Psoas muscle (tissue), 8 donors: ENCODE data around the gene ABHD8. TPM values are rescaled to one million over a fixed set of nuclear protein-coding genes. Genes with fewer than 3 reads are reported as not detected.

Source experiments
- ATAC-seq, 4 donors: fragments of 200-7000 bp; cut with Tn5 transposase; one replicate each; pipeline ENCODE4 v1.9.1; 2020; ENCODE audit warnings: moderate library complexity in 3 of 4, mild to moderate bottlenecking in 2 of 4
- DNase-seq, 2 donors: peaks; one replicate each; pipeline ENCODE4 v3.0.0-alpha.2; 2020
- H3K27ac ChIP-seq: fragments of 200-600 bp; one replicate; pipeline ENCODE4 v1.8.0; 2022
- H3K27me3 ChIP-seq, 3 donors: fragments of 200-600 bp in 1 of 3; one replicate each; pipeline versions ENCODE4 v1.6.1 to v1.8.0; 2013 to 2022; ENCODE audit warnings: low read length in 2 of 3, mild to moderate bottlenecking in 2 of 3, moderate library complexity in 1 of 3; ENCODE audit not compliant: insufficient read depth in 3 of 3
- H3K36me3 ChIP-seq, 2 donors: fragments of 200-600 bp in 1 of 2; one replicate each; pipeline versions ENCODE4 v1.6.1 to v1.8.0; 2013 to 2022; ENCODE audit warnings: low read depth in 1 of 2, mild to moderate bottlenecking in 1 of 2, moderate library complexity in 1 of 2; ENCODE audit not compliant: insufficient read depth in 1 of 2
- H3K4me1 ChIP-seq: fragments of 200-600 bp; one replicate; pipeline ENCODE4 v1.8.0; 2022
- H3K4me3 ChIP-seq: fragments of 200-600 bp; one replicate; pipeline ENCODE4 v1.8.0; 2022; ENCODE audit warnings: mild to moderate bottlenecking
- H3K9me3 ChIP-seq: fragments of 200-600 bp; one replicate; pipeline ENCODE4 v1.8.0; 2022
- WGBS, 3 donors: extraction: QIAGEN DNeasy Blood & Tissue Kit; methylation state at CpG; one replicate each; pipeline versions ENCODE4 v1.1.6 to v1.1.7; 2013; 5-methylcytosine and 5-hydroxymethylcytosine counted together
- intact Hi-C, 2 donors: fragments of 100-400 bp; cut with DNase I; formaldehyde crosslinking; loops; one replicate each; pipeline versions ENCODE4 v1.11.0 to v1.14.2; 2022
- polyA plus RNA-seq, 3 donors: library from polyadenylated mRNA; stranded (reverse); fragments of 200-250 nt; gene quantifications; one replicate each; pipeline ENCODE4 v1.2.3, GENCODE V29; 2013
- total RNA-seq, 4 donors: library from RNA; stranded (reverse); fragmentation: NEBNext Ultra II Directional in 2 of 4; extraction: Animal tissue kit (Norgen Biotek cat#: 25700) in 2 of 4; gene quantifications; one replicate each; pipeline versions ENCODE4 v1.2.1 to v1.2.4, GENCODE V29; 2021 to 2023
- TF ChIP-seq, protein P1 (sequence below): fragments of 200-600 bp; IDR thresholded peaks from one replicate; pipeline ENCODE4 v1.8.0; 2022; ENCODE audit warnings: antibody characterized with exemption
- donor health status: healthy with polysubstance abuse.
- donor health status: DM: no; HTN: no; CAD: no; lungs with moderate emphysema.
- donor health status: Bipolar disorder and iron deficiency.
- donor health status: healthy.
- donor health status: DM: yes; HTN: yes; CAD: no.
- donor health status: DM: no; HTN: no; CAD: no.
- donor health status: DM: no; HTN: no; CAD: no.
- donor health status: DM: yes; HTN: yes; CAD: no.

The ABHD8 gene
- total and polyA plus RNA-seq, 7 donors, result 6.1 to 26.8 (median 12.3) TPM

DNA sequence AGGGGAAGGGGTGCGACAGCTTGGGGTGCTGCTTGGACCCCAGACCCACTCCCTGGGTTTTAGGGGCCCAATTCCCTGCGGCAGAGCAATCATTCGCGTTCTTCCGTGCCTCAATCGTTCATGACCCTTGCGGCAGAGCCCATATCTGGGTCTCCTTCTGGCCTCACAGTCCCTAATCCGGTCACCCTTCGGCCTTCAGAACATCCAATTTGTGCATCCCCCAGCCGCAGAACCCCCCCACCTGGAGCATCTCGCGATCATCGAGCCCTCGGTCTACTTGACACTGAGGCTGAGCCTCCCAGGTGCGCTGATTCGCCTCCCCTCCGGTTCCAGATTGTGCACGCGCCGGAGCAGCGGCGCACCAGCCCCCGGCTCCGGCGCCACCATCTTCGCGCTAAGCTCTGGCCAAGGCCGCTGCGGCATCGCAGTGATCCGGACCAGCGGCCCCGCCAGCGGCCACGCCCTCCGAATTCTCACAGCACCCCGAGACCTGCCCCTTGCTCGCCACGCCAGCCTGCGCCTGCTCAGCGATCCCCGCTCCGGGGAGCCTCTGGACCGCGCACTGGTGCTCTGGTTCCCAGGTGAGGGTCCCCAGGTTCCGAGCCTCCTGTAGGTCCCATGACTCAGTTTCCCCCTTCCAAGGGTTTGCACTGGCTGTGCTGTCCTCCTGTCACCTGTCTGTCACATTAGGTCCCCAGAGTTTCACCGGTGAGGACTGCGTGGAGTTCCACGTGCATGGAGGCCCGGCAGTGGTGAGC, 34.6 kb upstream of the ABHD8 start:
- Histone ChIP-seq H3K4me1 (peaks cover 24% of the 10 kb centered on the region), H3K9me3 (no peaks in the 10 kb centered on the region), H3K36me3 (peaks cover 0 to 27% of the 10 kb centered on the region in 2 donors), H3K27ac (peak overlapping the region; percentile 83), H3K27me3 (no peaks in the 10 kb centered on the region), H3K4me3 (peak overlapping the region; percentile 75)
- TF ChIP-seq, protein P1, sequence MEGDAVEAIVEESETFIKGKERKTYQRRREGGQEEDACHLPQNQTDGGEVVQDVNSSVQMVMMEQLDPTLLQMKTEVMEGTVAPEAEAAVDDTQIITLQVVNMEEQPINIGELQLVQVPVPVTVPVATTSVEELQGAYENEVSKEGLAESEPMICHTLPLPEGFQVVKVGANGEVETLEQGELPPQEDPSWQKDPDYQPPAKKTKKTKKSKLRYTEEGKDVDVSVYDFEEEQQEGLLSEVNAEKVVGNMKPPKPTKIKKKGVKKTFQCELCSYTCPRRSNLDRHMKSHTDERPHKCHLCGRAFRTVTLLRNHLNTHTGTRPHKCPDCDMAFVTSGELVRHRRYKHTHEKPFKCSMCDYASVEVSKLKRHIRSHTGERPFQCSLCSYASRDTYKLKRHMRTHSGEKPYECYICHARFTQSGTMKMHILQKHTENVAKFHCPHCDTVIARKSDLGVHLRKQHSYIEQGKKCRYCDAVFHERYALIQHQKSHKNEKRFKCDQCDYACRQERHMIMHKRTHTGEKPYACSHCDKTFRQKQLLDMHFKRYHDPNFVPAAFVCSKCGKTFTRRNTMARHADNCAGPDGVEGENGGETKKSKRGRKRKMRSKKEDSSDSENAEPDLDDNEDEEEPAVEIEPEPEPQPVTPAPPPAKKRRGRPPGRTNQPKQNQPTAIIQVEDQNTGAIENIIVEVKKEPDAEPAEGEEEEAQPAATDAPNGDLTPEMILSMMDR, result no peak
- WGBS, 3 donors, result 7 to 10% (median 7%) methylated on average over 44 to 50 of the region's 50 CpGs
- intact Hi-C loops, result no loop called here
- ATAC-seq, result no peak
- DNase-seq, result no peak

DNA sequence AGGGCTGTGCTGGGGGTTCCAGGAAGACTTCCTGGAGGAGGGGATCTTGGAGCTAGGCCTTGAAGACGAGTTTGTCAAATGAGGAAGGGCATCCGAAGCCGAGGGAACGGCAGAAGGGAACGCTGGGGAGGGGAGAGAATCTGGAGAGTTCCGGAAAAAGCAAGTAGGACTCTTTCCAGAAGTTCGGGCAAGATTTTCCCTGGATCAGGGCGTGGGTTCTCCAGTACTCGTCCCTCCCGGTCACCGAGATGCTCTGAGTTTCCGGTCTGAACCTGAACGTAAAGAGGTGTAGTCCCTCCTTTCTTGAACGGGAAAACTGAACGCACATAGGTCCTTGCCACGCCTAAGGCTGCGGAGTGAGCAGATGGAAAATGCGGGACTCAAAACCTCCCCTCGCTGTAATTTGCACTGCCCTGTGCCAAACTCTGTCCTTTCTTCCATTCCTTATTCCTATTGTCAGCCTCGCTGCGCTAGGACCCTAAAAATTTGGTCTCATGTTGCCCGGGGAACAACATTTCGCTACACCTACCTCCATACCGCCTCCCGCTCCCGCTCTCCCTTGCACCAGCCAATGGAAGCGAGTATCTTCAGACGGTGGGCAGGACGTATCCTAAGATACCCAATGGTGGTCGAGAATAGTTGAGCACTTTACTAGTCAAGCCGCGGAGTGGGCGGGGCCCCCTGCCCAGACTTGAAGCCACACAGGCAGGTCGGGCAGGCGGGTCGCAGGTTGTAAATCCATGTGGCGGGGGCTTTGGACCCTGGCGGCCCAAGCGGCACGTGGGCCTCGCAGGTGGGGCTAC, 33.8 kb upstream of the ABHD8 start, which contains the start of gene GTPBP3:
Gene GTPBP3, plus strand, starts transcription at position 682 of the 803 bp plus-strand sequence. Its CDS starts 59 bp downstream, at position 741.
- no peaks in the 10 kb centered on the region for H3K27me3 ChIP-seq
- TF ChIP-seq, protein P1, result no peak
- DNase-seq (peak; percentile 96 to 97), ATAC-seq (peak; percentile 89 to 94 (median 91))
- H3K4me1 ChIP-seq, result peaks cover 24% of the 10 kb centered on the region
- intact Hi-C loops, result no loop called here
- H3K27ac ChIP-seq, result peak within 1 kb of the TSS; percentile 83
- no peaks in the 10 kb centered on the region for H3K9me3 ChIP-seq
- H3K36me3 ChIP-seq, result peaks cover 0 to 29% of the 10 kb centered on the region in 2 donors
- WGBS, 3 donors, result 0% methylated on average over 41 of the region's 41 CpGs
- H3K4me3 ChIP-seq, result peak within 1 kb of the TSS; percentile 75

DNA sequence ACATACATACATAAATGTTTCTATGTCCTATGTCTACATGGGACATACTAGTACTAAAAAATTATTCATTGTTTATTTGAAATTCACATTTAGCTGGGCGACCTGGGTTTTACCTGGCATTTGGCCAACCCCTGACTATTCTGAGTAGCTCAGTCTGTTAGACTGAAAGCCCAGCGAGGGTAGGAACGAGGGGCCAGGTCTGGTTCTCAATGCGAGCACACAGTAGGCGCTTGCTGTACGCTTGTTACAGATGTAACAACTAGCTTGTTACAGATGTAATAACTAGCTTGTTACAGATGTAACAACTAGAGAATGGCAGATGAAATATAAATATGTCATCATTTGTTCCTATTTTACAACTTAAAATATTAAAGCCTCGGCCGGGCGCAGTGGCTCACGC, 32.4 kb upstream of the ABHD8 start:
- DNase-seq (no peak), ATAC-seq (no peak)
- no peaks in the 10 kb centered on the region for H3K9me3 ChIP-seq
- peak overlapping the region; percentile 87 for H3K4me3 ChIP-seq
- H3K27me3 ChIP-seq, result no peaks in the 10 kb centered on the region
- H3K36me3 ChIP-seq, result peaks cover 0 to 25% of the 10 kb centered on the region in 2 donors
- WGBS, 3 donors, result 66 to 69% (median 66%) methylated on average over 10 of the region's 10 CpGs
- TF ChIP-seq, protein P1, result no peak
- H3K4me1 ChIP-seq, result peaks cover 24% of the 10 kb centered on the region
- intact Hi-C loops, result no loop called here
- H3K27ac ChIP-seq, result peak overlapping the region; percentile 83

DNA sequence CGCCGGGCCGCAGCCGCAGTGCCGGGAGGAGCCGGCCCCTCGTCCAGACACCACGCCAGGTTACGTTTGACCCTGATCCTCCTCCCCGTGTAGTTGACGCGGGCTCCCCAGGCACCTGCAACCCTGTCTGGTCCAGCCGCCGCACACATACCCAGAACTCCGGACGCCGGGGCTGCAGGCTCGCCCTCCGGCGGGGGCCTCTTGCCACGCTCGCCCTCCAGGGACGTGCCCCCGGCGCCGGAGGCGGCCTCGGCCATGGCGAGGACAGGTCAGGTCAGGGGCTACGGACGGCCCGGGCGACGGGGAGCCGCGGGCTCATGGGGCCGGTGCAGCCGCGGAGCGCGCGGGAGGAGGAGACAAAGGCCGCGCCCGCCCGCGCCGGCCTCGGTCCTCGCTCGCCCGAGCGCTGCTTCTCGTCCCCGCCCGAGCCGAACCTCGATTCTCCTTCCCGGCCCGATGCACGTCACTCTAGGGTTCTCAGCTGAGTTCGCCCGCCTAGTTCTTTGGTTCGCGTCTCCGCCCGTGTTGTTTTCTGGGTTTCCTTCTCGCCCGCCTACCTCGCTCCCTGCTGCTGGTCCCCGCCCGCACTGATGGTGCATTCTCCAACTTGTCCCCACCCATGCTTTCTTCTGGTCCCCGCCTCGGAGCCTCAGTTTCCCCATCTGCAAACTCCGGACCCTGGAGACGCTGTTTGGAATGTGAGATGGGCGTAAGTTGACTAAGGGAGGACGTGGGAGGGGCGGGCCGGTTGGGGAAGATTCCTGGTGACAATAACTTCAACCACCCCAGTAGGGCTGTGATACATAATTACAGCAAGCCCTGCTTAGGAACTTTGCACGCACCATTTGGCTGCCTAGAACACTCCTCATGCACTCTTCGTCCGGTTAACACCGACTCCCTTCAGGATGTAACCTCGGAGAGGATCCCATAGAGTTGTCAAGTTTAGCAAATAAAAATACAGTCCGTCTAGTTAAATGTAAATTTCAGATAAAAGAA, 31.5 kb upstream of the ABHD8 start, which contains the start of gene ANO8:
Gene ANO8, minus strand, starts transcription at position 442 of the 996 bp plus-strand sequence. Its CDS starts 185 bp downstream, at position 257.
- ATAC-seq (peak; percentile 75 to 79 (median 78)), DNase-seq (peak; percentile 98 to 99)
- intact Hi-C loops, result no loop called here
- H3K27me3 ChIP-seq, result no peaks in the 10 kb centered on the region
- peaks cover 0 to 34% of the 10 kb centered on the region in 2 donors for H3K36me3 ChIP-seq
- peaks cover 24% of the 10 kb centered on the region for H3K4me1 ChIP-seq
- TF ChIP-seq, protein P1, result no peak
- H3K27ac ChIP-seq, result peak within 1 kb of the TSS; percentile 47
- no peaks in the 10 kb centered on the region for H3K9me3 ChIP-seq
- WGBS, 3 donors, result 2% methylated on average over 47 to 86 of the region's 86 CpGs
- peak within 1 kb of the TSS; percentile 87 for H3K4me3 ChIP-seq
